H9 (cell line): Measurements from ENCODE around the gene BRSK2. TPM values are rescaled to one million over a fixed set of nuclear protein-coding genes. Genes with fewer than 3 reads are reported as not detected.

ENCODE experiments used
- DNase-seq: peaks from one replicate; pipeline ENCODE4 v3.0.0-alpha.2; 2017
- H2AFZ ChIP-seq: one replicate; pipeline ENCODE4 v1.6.1; 2013; ENCODE audit warnings: mild to moderate bottlenecking, low read length, control low read depth, moderate library complexity
- H2AK5ac ChIP-seq: 2 replicates; pipeline ENCODE4 v1.6.1; 2013; ENCODE audit warnings: low read length, control low read depth, mixed read lengths; ENCODE audit not compliant: insufficient read length
- H2BK120ac ChIP-seq: one replicate; pipeline ENCODE4 v1.6.1; 2013; ENCODE audit warnings: low read depth, mild to moderate bottlenecking, low read length, control low read depth, inconsistent platforms; ENCODE audit not compliant: poor library complexity, severe bottlenecking
- H2BK12ac ChIP-seq: 2 replicates; pipeline ENCODE4 v1.6.1; 2013; ENCODE audit warnings: low read length, control low read depth, mixed read lengths, low read depth; ENCODE audit not compliant: insufficient read length
- H2BK15ac ChIP-seq: 2 replicates; pipeline ENCODE4 v1.6.1; 2013; ENCODE audit warnings: low read depth, low read length, control low read depth
- H2BK20ac ChIP-seq: one replicate; pipeline ENCODE4 v1.6.1; 2013; ENCODE audit warnings: low read depth, mild to moderate bottlenecking, low read length, control low read depth, inconsistent platforms; ENCODE audit not compliant: poor library complexity, severe bottlenecking
- H2BK5ac ChIP-seq: 2 replicates; pipeline ENCODE4 v1.6.1; 2013; ENCODE audit warnings: low read length, control low read depth, mixed read lengths; ENCODE audit not compliant: insufficient read length
- H3K14ac ChIP-seq: 2 replicates; pipeline ENCODE4 v1.6.1; 2013; ENCODE audit warnings: low read length, control low read depth; ENCODE audit not compliant: insufficient read depth
- H3K18ac ChIP-seq: 2 replicates; pipeline ENCODE4 v1.6.1; 2013; ENCODE audit warnings: low read depth, mild to moderate bottlenecking, mixed read lengths, low read length, control low read depth; ENCODE audit not compliant: insufficient read length
- H3K23ac ChIP-seq: 2 replicates; pipeline ENCODE4 v1.6.1; 2013; ENCODE audit warnings: low read length, control low read depth, mixed read lengths, low read depth; ENCODE audit not compliant: insufficient read length
- H3K23me2 ChIP-seq: 2 replicates; pipeline ENCODE4 v1.6.1; 2013; ENCODE audit warnings: low read depth, mild to moderate bottlenecking, mixed read lengths, low read length, control low read depth; ENCODE audit not compliant: insufficient read length, poor library complexity, severe bottlenecking
- H3K27ac ChIP-seq: 2 replicates; pipeline ENCODE4 v1.5.1; 2013; ENCODE audit warnings: low read length, control low read depth, mixed read lengths, low read depth; ENCODE audit not compliant: insufficient read length
- H3K27me3 ChIP-seq: 2 replicates; pipeline ENCODE4 v1.6.1; 2013; ENCODE audit warnings: low read length, control low read depth, inconsistent platforms; ENCODE audit not compliant: insufficient read depth
- H3K4ac ChIP-seq: 2 replicates; pipeline ENCODE4 v1.6.1; 2013; ENCODE audit warnings: low read depth, mild to moderate bottlenecking, control low read depth, inconsistent platforms, low read length, moderate library complexity
- H3K4me1 ChIP-seq: 2 replicates; pipeline ENCODE4 v1.6.1; 2013; ENCODE audit warnings: low read length, control low read depth, inconsistent platforms; ENCODE audit not compliant: insufficient read depth
- H3K4me2 ChIP-seq: 2 replicates; pipeline ENCODE4 v1.6.1; 2013; ENCODE audit warnings: low read length, control low read depth, mixed read lengths; ENCODE audit not compliant: insufficient read length, insufficient read depth
- H3K56ac ChIP-seq: 2 replicates; pipeline ENCODE4 v1.6.1; 2013; ENCODE audit warnings: low read depth, mild to moderate bottlenecking, mixed read lengths, low read length, control low read depth; ENCODE audit not compliant: insufficient read length
- H3K79me1 ChIP-seq: 2 replicates; pipeline ENCODE4 v1.6.1; 2013; ENCODE audit warnings: low read depth, mild to moderate bottlenecking, moderate library complexity, low read length, control low read depth, inconsistent platforms; ENCODE audit not compliant: insufficient read depth, poor library complexity, severe bottlenecking
- H3K79me2 ChIP-seq: 2 replicates; pipeline ENCODE4 v1.6.1; 2013; ENCODE audit warnings: low read length, control low read depth, inconsistent platforms; ENCODE audit not compliant: insufficient read depth
- H3K9ac ChIP-seq: 2 replicates; pipeline ENCODE4 v1.6.1; 2013; ENCODE audit warnings: low read length, control low read depth, mixed read lengths; ENCODE audit not compliant: insufficient read length; ENCODE audit errors: extremely low read depth
- H3K9me3 ChIP-seq: one replicate; pipeline ENCODE4 v1.6.1; 2013; ENCODE audit warnings: low read depth, low read length, inconsistent platforms; ENCODE audit not compliant: control insufficient read depth
- H3T11ph ChIP-seq: one replicate; pipeline ENCODE4 v1.6.1; 2013; ENCODE audit warnings: mild to moderate bottlenecking, low read length, control low read depth, inconsistent platforms
- H4K20me1 ChIP-seq: one replicate; pipeline ENCODE4 v1.6.1; 2013; ENCODE audit not compliant: control insufficient read depth, insufficient read length, insufficient read depth
- H4K5ac ChIP-seq: 2 replicates; pipeline ENCODE4 v1.6.1; 2013; ENCODE audit warnings: low read depth, mild to moderate bottlenecking, mixed read lengths, low read length, control low read depth; ENCODE audit not compliant: insufficient read length
- H4K8ac ChIP-seq: replicated peaks from 2 replicates; pipeline ENCODE4 v1.6.1; 2013; ENCODE audit warnings: low read length, control low read depth, mixed read lengths, low read depth; ENCODE audit not compliant: insufficient read length
- H4K91ac ChIP-seq: 2 replicates; pipeline ENCODE4 v1.6.1; 2013; ENCODE audit warnings: low read depth, mild to moderate bottlenecking, moderate library complexity, mixed read lengths, low read length, control low read depth; ENCODE audit not compliant: insufficient read length
- H3K27ac Mint-ChIP-seq, 3 experiments: 2 replicates in 2 of 3; 3 replicates in 1 of 3; pipeline ENCODE4 v1.8.0; 2020 to 2021; ENCODE audit warnings: mixed read lengths in 3 of 3, mild to moderate bottlenecking in 1 of 3, moderate library complexity in 1 of 3
- H3K27me3 Mint-ChIP-seq: 2 replicates; pipeline ENCODE4 v1.8.0; 2021; ENCODE audit warnings: low read depth, mild to moderate bottlenecking, moderate library complexity, mixed read lengths
- H3K36me3 Mint-ChIP-seq, 3 experiments: 2 replicates in 2 of 3; 3 replicates in 1 of 3; pipeline ENCODE4 v1.8.0; 2020 to 2021; ENCODE audit warnings: low read depth in 3 of 3, mixed read lengths in 3 of 3; ENCODE audit not compliant: insufficient read depth in 1 of 3
- H3K4me1 Mint-ChIP-seq, 2 experiments: 2 replicates each; pipeline ENCODE4 v1.8.0; 2020; ENCODE audit warnings: mixed read lengths in 2 of 2
- H3K4me3 Mint-ChIP-seq, 2 experiments: 2 replicates in 1 of 2; 3 replicates in 1 of 2; pipeline ENCODE4 v1.8.0; 2020 to 2021; ENCODE audit warnings: mild to moderate bottlenecking in 2 of 2, mixed read lengths in 2 of 2, moderate library complexity in 1 of 2
- H3K9me3 Mint-ChIP-seq, 2 experiments: 2 replicates in 1 of 2; 3 replicates in 1 of 2; pipeline ENCODE4 v1.8.0; 2020; ENCODE audit warnings: mild to moderate bottlenecking in 2 of 2, mixed read lengths in 2 of 2, moderate library complexity in 1 of 2
- CTCF ChIP-seq: fragments of 200-600 bp; sonication (generic); conservative IDR thresholded peaks from 3 replicates; pipeline ENCODE4 v1.8.0; 2021; ENCODE audit warnings: antibody characterized with exemption, mild to moderate bottlenecking
- WGBS: extraction: QIAGEN DNeasy Blood & Tissue Kit; methylation state at CpG from one replicate; pipeline ENCODE4 v1.1.7; 2013; ENCODE audit warnings: missing lambda C conversion rate, low lambda C conversion rate, mixed read lengths; ENCODE audit not compliant: insufficient read length; ENCODE audit errors: extremely low coverage; 5-methylcytosine and 5-hydroxymethylcytosine counted together
- total RNA-seq: library from RNA; stranded (reverse); gene quantifications from 2 replicates; pipeline ENCODE4 v1.2.1, GENCODE V29; 2021

BRSK2 gene
- total RNA-seq, 1 experiment from 2014 or later: 28.4 TPM

GRCh38 chr11:1354125-1354938, 35.4 kb upstream of the BRSK2 start:
- H2BK15ac ChIP-seq: no peak overlapping the region
- Mint-ChIP-seq H3K27ac (no peak overlapping the region), H3K9me3 (no peaks in the 10 kb centered on the region; a peak in 2 of 5 replicates), H3K4me1 (peaks cover 4 to 12% of the 10 kb centered on the region in 2 experiments; a peak in 3 of 4 replicates), H3K27me3 (peaks cover 18% of the 10 kb centered on the region), H3K4me3 (no peak overlapping the region), H3K36me3 (peaks cover 0 to 3% (median 0%) of the 10 kb centered on the region in 3 experiments; a peak in 2 of 7 replicates)
- H3T11ph ChIP-seq: no peak overlapping the region
- TF ChIP-seq CTCF: no peak
- no peak overlapping the region for H3K27ac ChIP-seq
- H3K79me1 ChIP-seq: no peaks in the 10 kb centered on the region
- H3K9ac ChIP-seq: no peak overlapping the region
- H3K4me1 ChIP-seq: no peaks in the 10 kb centered on the region
- no peaks in the 10 kb centered on the region for H3K9me3 ChIP-seq
- H2BK20ac ChIP-seq: no peak overlapping the region
- no peak for DNase-seq
- WGBS: no CpG with 5 or more reads among the region's 32 CpGs
- no peaks in the 10 kb centered on the region for H3K79me2 ChIP-seq
- no peaks in the 10 kb centered on the region for H4K20me1 ChIP-seq
- H2BK5ac ChIP-seq: no peak overlapping the region
- no peak overlapping the region for H2AFZ ChIP-seq
- H3K4me2 ChIP-seq: no peak overlapping the region
- no peaks in the 10 kb centered on the region for H3K23me2 ChIP-seq
- no peak overlapping the region for H2BK12ac ChIP-seq
- H4K91ac ChIP-seq: no peak overlapping the region
- H4K5ac ChIP-seq: no peak overlapping the region
- H3K27me3 ChIP-seq: no peaks in the 10 kb centered on the region
- no peak overlapping the region for H2BK120ac ChIP-seq
- no peak overlapping the region for H3K14ac ChIP-seq
- no peak overlapping the region for H2AK5ac ChIP-seq
- H4K8ac ChIP-seq: no peak overlapping the region
- no peak overlapping the region for H3K18ac ChIP-seq
- no peak overlapping the region for H3K23ac ChIP-seq
- no peak overlapping the region for H3K56ac ChIP-seq
- H3K4ac ChIP-seq: no peak overlapping the region
